T-helper 1 cell treated with Interleukin-12 subunit alpha and Interleukin-12 subunit beta and Interleukin-4 antibody, amounts not matched to agents 30 μg/mL and 1 μg/mL, for 36 hours (primary cell): ENCODE results near the gene TWIST2.

Experiments used
- H3K27ac Mint-ChIP-seq: one replicate; pipeline ENCODE4 v1.8.0; 2021; ENCODE audit warnings: mild to moderate bottlenecking, mixed read lengths
- H3K27me3 Mint-ChIP-seq: one replicate; pipeline ENCODE4 v1.8.0; 2021; ENCODE audit warnings: low read depth, mixed read lengths
- H3K36me3 Mint-ChIP-seq: one replicate; pipeline ENCODE4 v1.8.0; 2021; ENCODE audit warnings: low read depth, mixed read lengths
- H3K4me1 Mint-ChIP-seq: one replicate; pipeline ENCODE4 v1.8.0; 2021; ENCODE audit warnings: low read depth, mixed read lengths
- H3K4me3 Mint-ChIP-seq: one replicate; pipeline ENCODE4 v1.8.0; 2021; ENCODE audit warnings: mild to moderate bottlenecking, moderate library complexity, mixed read lengths
- H3K9me3 Mint-ChIP-seq: one replicate; pipeline ENCODE4 v1.8.0; 2021; ENCODE audit warnings: mixed read lengths

The TWIST2 gene

GRCh38 chr2:238903141-238903540 is 55.3 kb downstream of the TWIST2 start:
- Mint-ChIP-seq H3K4me1 (no peaks in the 10 kb centered on the region), H3K27ac (no peak overlapping the region), H3K9me3 (peaks cover 5% of the 10 kb centered on the region), H3K36me3 (no peaks in the 10 kb centered on the region), H3K27me3 (no peaks in the 10 kb centered on the region), H3K4me3 (no peak overlapping the region)

DNA sequence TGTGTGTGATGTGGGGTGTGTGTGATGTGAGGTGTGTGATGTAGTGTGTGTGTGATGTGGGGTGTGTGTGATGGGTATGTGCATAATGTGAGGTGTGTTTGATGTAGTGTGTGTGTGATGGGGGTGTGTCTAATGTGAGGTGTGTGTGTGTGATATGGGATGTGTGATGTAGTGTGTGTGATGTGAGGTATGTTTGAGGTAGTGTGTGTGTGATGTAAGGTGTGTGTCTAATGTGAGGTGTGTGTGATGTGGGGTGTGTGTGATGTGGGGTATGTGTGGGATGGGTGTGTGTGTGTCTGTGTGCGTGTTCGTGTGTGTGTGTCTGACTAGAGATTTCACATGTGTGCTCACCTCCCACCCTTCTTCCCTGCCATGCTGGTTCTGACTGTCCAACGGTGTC is 56.3 kb downstream of the TWIST2 start:
- Mint-ChIP-seq H3K9me3 (peaks cover 5% of the 10 kb centered on the region), H3K4me3 (no peak overlapping the region), H3K27ac (no peak overlapping the region), H3K4me1 (no peaks in the 10 kb centered on the region), H3K27me3 (no peaks in the 10 kb centered on the region), H3K36me3 (no peaks in the 10 kb centered on the region)

- H3K4me1 Mint-ChIP-seq: no peaks in the 10 kb centered on the region
- no peak overlapping the region for H3K27ac Mint-ChIP-seq
- peaks cover 5% of the 10 kb centered on the region for H3K9me3 Mint-ChIP-seq
- H3K27me3 Mint-ChIP-seq: no peaks in the 10 kb centered on the region
- H3K36me3 Mint-ChIP-seq: no peaks in the 10 kb centered on the region
- no peak overlapping the region for H3K4me3 Mint-ChIP-seq
These were observed 56.8 kb downstream of the TWIST2 start for GRCh38 chr2:238904716-238905115.

DNA sequence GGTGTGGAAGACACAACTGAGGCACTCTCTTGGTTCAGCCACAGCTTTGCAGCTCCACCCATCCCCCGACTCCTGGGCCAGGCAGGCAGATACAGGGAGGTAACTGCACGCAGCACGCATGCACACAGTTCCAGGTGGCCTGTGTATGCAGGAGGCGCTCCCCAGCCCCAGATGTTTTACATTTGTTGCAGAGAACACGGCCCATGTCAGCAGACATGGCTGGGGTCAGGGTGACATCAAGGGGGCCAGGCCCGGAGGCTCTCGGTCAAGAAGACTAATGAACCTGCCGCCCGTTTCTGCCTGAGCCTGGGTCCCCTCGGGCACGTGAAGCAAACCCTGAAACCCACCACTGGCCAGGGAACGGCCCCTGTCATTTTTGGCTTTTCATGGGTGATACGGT is 57.3 kb downstream of the TWIST2 start:
- Mint-ChIP-seq H3K27me3 (no peaks in the 10 kb centered on the region), H3K36me3 (no peaks in the 10 kb centered on the region), H3K9me3 (peaks cover 5% of the 10 kb centered on the region), H3K4me3 (no peak overlapping the region), H3K27ac (no peak overlapping the region), H3K4me1 (no peaks in the 10 kb centered on the region)

DNA sequence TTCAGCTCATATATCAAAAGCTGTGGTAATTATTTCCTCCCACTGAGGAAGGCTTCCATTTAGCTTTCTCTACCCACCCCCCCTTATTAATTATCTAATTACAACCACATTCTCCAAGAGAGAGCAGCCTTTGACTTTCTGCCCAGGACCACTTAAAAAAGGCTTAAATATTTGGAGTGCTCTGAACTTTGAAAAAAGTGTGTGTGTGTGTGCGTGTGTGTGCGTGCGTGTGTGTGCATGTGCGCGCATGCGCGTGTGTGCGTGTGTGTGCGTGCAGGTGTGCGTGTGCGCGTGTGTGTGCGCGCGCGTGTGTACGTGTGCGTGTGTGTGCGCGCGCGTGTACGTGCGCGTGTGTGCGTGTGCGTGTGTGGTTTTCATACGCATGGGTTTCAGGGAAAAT is 57.8 kb downstream of the TWIST2 start:
- Mint-ChIP-seq H3K27ac (no peak overlapping the region), H3K4me3 (no peak overlapping the region), H3K36me3 (no peaks in the 10 kb centered on the region), H3K9me3 (peaks cover 5% of the 10 kb centered on the region), H3K4me1 (no peaks in the 10 kb centered on the region), H3K27me3 (no peaks in the 10 kb centered on the region)

DNA sequence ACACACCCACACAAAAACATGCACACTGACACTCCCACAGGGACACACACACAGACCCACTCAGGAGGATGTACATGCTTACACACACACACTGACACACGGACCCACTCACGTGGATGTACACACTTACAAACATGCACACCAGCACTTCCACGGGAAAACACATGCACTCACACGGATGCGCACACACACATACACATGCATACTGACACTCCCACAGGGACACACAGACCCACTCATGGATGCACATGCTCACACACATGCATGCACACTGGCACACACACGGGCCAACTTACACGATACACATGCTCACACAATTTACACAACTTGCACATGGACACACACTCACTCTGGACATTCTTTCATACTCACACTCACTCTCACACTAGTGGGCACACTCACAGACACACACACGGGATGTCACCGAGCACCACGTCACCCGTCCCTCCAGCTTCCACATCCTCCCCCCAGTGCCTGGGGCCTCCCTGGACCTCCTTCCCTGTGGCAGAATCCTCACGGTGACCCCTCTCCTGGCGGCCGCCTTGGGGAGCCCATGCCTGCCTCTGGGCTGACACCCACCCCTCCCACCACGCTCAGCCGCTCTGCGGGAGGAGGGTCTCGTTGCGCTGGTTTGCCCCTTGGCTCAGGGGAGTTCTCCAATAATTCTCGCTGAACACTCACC is 58.5 kb downstream of the TWIST2 start:
- no peak overlapping the region for H3K4me3 Mint-ChIP-seq
- no peak overlapping the region for H3K27ac Mint-ChIP-seq
- H3K4me1 Mint-ChIP-seq: no peaks in the 10 kb centered on the region
- no peaks in the 10 kb centered on the region for H3K36me3 Mint-ChIP-seq
- H3K9me3 Mint-ChIP-seq: peaks cover 5% of the 10 kb centered on the region
- H3K27me3 Mint-ChIP-seq: no peaks in the 10 kb centered on the region

GRCh38 chr2:238906936-238907716 is 59.2 kb downstream of the TWIST2 start:
- H3K27ac Mint-ChIP-seq: no peak overlapping the region
- no peaks in the 10 kb centered on the region for H3K36me3 Mint-ChIP-seq
- H3K4me1 Mint-ChIP-seq: no peaks in the 10 kb centered on the region
- no peaks in the 10 kb centered on the region for H3K27me3 Mint-ChIP-seq
- H3K9me3 Mint-ChIP-seq: peaks cover 8% of the 10 kb centered on the region
- H3K4me3 Mint-ChIP-seq: no peak overlapping the region

GRCh38 chr2:238907717-238908173 is 59.9 kb downstream of the TWIST2 start:
- no peak overlapping the region for H3K4me3 Mint-ChIP-seq
- no peaks in the 10 kb centered on the region for H3K27me3 Mint-ChIP-seq
- H3K36me3 Mint-ChIP-seq: no peaks in the 10 kb centered on the region
- H3K4me1 Mint-ChIP-seq: no peaks in the 10 kb centered on the region
- no peak overlapping the region for H3K27ac Mint-ChIP-seq
- peaks cover 8% of the 10 kb centered on the region for H3K9me3 Mint-ChIP-seq

GRCh38 chr2:238908960-238909951 is 61.4 kb downstream of the TWIST2 start:
- Mint-ChIP-seq H3K27ac (no peak overlapping the region), H3K9me3 (peaks cover 8% of the 10 kb centered on the region), H3K36me3 (no peaks in the 10 kb centered on the region), H3K4me3 (no peak overlapping the region), H3K4me1 (no peaks in the 10 kb centered on the region), H3K27me3 (no peaks in the 10 kb centered on the region)

DNA sequence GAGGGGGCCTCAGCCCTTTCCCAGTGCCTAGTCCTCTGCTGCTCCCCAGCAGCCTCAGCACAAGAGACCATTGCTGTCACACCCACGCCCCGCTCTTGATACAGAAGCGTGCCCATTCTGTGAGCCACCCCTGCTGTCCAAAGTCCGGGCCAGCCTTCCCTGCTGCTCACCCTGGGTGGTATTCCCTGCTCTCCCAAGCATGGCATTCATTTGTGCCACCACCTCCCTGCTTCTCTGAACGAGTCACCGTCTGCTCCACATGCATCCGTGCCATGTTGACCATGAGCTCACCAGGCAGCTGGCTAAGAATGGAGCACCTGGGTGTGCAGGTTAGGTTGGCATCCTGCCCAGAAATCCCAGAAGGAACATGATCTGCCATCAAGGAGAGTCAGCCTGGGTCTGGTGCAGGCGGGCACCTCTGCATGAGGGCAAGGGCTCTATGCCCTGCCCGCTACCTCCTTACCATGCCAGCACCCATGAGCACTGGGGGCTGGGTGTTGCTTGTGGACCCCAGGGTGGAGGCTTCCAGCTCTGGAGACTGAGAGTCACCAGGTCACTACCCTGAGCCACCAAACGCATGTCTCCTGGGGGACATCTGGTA is 63.0 kb downstream of the TWIST2 start:
- Mint-ChIP-seq H3K4me1 (no peaks in the 10 kb centered on the region), H3K36me3 (no peaks in the 10 kb centered on the region), H3K9me3 (peaks cover 8% of the 10 kb centered on the region), H3K27ac (no peak overlapping the region), H3K27me3 (no peaks in the 10 kb centered on the region), H3K4me3 (no peak overlapping the region)

- no peak overlapping the region for H3K27ac Mint-ChIP-seq
- H3K4me1 Mint-ChIP-seq: no peaks in the 10 kb centered on the region
- no peaks in the 10 kb centered on the region for H3K36me3 Mint-ChIP-seq
- no peak overlapping the region for H3K4me3 Mint-ChIP-seq
- H3K27me3 Mint-ChIP-seq: no peaks in the 10 kb centered on the region
- H3K9me3 Mint-ChIP-seq: peaks cover 3% of the 10 kb centered on the region
These were observed 63.7 kb downstream of the TWIST2 start for GRCh38 chr2:238911376-238912227.

- Mint-ChIP-seq H3K4me3 (no peak overlapping the region), H3K27ac (no peak overlapping the region), H3K4me1 (no peaks in the 10 kb centered on the region), H3K9me3 (peaks cover 3% of the 10 kb centered on the region), H3K36me3 (no peaks in the 10 kb centered on the region), H3K27me3 (no peaks in the 10 kb centered on the region)
These were observed 64.5 kb downstream of the TWIST2 start for GRCh38 chr2:238912228-238912915.
